IPS-18a (cell line): ENCODE measurements around the gene TOP3B.

Experiments used
- H3K27ac ChIP-seq: one replicate; pipeline ENCODE4 v1.5.1; 2013; ENCODE audit warnings: low read length
- H3K27me3 ChIP-seq: one replicate; pipeline ENCODE4 v1.6.1; 2013; ENCODE audit warnings: mild to moderate bottlenecking, low read length; ENCODE audit not compliant: control insufficient read depth, insufficient read depth
- H3K36me3 ChIP-seq: one replicate; pipeline ENCODE4 v1.6.1; 2013; ENCODE audit warnings: low read depth, low read length; ENCODE audit not compliant: control insufficient read depth
- H3K4me1 ChIP-seq: one replicate; pipeline ENCODE4 v1.6.1; 2013; ENCODE audit warnings: low read depth, low read length; ENCODE audit not compliant: control insufficient read depth
- H3K4me3 ChIP-seq: one replicate; pipeline ENCODE4 v1.5.1; 2013; ENCODE audit warnings: low read length
- H3K9ac ChIP-seq: one replicate; pipeline ENCODE4 v1.6.1; 2013; ENCODE audit warnings: mild to moderate bottlenecking, low read length, moderate library complexity
- H3K9me3 ChIP-seq: one replicate; pipeline ENCODE4 v1.6.1; 2013; ENCODE audit warnings: low read depth, low read length; ENCODE audit not compliant: control insufficient read depth

The TOP3B gene

DNA sequence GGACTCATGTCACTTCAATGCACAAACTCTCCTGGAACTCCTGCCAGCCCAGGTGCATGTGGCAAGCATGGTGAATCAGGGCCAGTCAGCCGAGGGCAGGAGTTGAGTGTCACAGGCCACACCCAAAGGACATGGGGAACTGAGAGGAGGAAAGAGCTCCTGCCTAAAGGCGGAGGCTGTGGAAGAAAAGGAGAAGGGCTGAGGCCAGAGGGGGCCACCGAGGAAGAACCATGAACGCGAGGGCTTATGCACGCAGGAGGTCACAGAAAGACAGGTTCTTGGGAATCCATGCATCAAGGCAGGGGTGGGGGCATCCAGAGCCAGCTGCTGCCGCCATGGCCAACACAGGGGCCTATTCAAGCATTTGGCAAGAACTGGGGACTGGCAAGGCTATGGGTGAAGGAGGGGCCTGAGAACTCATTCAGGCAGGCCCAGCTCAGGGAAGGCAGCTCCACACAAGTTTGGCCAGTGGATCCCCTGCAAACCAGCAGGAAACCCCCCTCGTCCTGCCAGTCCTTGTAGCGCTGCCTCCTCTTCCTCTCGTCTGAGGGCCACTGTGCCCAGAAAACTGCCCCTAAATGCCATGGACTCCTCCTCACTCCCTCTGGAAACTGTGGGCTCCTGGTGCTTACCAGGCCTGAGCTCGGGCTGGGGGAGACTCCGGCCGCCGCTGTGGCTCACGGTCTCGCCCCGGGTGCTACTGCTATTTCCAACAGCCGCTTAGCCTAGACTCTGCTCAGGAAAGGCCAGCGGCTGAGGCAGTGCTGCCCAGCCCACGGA, 45.4 kb downstream of the TOP3B start:
- no peaks in the 10 kb centered on the region for H3K27me3 ChIP-seq
- H3K4me3 ChIP-seq = no peak overlapping the region
- no peak overlapping the region for H3K27ac ChIP-seq
- peaks cover 3% of the 10 kb centered on the region for H3K4me1 ChIP-seq
- no peaks in the 10 kb centered on the region for H3K9me3 ChIP-seq
- H3K36me3 ChIP-seq = no peaks in the 10 kb centered on the region
- H3K9ac ChIP-seq = no peak overlapping the region

- no peaks in the 10 kb centered on the region for H3K27me3 ChIP-seq
- no peaks in the 10 kb centered on the region for H3K9me3 ChIP-seq
- H3K4me3 ChIP-seq = no peak overlapping the region
- no peaks in the 10 kb centered on the region for H3K36me3 ChIP-seq
- H3K9ac ChIP-seq = no peak overlapping the region
- no peak overlapping the region for H3K27ac ChIP-seq
- peaks cover 3% of the 10 kb centered on the region for H3K4me1 ChIP-seq
Measured at GRCh38 chr22:21936151-21936775, 46.3 kb downstream of the TOP3B start.

DNA sequence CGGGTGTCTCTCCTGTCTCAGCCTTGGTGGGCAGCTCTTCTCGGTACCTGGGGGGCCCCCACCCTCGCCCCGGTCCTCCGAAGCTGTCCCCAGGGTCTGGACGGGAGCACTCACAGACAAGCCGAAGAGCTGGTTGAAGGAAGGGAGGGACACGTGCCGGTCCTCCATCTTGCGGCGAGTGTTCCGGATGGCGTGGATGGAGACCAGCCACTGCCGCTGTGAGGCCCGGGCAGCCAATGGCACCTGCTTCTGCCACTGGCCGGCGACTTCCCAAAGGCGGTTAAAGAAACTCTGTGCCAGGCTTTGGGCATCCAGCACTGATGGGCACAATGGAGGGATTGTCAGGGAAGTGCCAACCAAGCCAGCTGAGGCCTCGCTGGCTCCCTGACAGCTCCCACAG, 48.7 kb downstream of the TOP3B start:
- H3K9me3 ChIP-seq = no peaks in the 10 kb centered on the region
- H3K27me3 ChIP-seq = no peaks in the 10 kb centered on the region
- no peak overlapping the region for H3K4me3 ChIP-seq
- no peak overlapping the region for H3K9ac ChIP-seq
- H3K27ac ChIP-seq = no peak overlapping the region
- H3K36me3 ChIP-seq = peaks cover 6% of the 10 kb centered on the region
- peaks cover 3% of the 10 kb centered on the region for H3K4me1 ChIP-seq

- H3K9me3 ChIP-seq = no peaks in the 10 kb centered on the region
Measured at GRCh38 chr22:21933413-21933812, 49.2 kb downstream of the TOP3B start.

GRCh38 chr22:21932347-21932746, 50.2 kb downstream of the TOP3B start:
- H3K9ac ChIP-seq = no peak overlapping the region
- H3K4me1 ChIP-seq = peaks cover 4% of the 10 kb centered on the region
- H3K27ac ChIP-seq = no peak overlapping the region
- H3K4me3 ChIP-seq = no peak overlapping the region
- H3K36me3 ChIP-seq = peaks cover 6% of the 10 kb centered on the region
- H3K27me3 ChIP-seq = no peaks in the 10 kb centered on the region
- H3K9me3 ChIP-seq = no peaks in the 10 kb centered on the region

More at GRCh38 chr22:21933413-21933812, 49.2 kb downstream of the TOP3B start:
- Histone ChIP-seq H3K4me3 (no peak overlapping the region), H3K27ac (no peak overlapping the region), H3K9ac (no peak overlapping the region), H3K27me3 (no peaks in the 10 kb centered on the region), H3K36me3 (peaks cover 6% of the 10 kb centered on the region), H3K4me1 (peaks cover 3% of the 10 kb centered on the region)

- Histone ChIP-seq H3K4me3 (no peak overlapping the region), H3K27me3 (no peaks in the 10 kb centered on the region), H3K27ac (no peak overlapping the region), H3K9ac (no peak overlapping the region), H3K36me3 (peaks cover 6% of the 10 kb centered on the region), H3K4me1 (peaks cover 9% of the 10 kb centered on the region), H3K9me3 (no peaks in the 10 kb centered on the region)
Measured at GRCh38 chr22:21931056-21931455, 51.5 kb downstream of the TOP3B start.

DNA sequence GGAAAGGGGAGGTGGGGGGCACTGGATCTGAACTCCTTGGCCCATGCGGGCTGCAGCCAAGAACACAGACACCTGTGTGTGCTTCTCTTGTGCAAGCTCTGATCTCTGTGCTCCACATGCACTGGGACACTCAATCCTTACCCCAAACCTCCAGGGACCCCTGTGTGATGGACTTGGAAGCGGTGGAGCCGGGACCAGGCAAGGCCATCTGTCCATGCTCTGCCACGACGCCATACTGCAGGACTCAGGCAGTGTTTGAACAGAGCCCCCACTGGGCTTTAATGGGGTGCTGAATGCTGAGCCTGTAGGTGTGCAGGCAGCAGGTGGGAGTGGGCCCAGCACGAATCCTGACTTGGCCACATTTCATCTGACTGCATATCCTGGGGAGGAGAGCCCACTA, 53.3 kb downstream of the TOP3B start:
- H3K4me3 ChIP-seq = no peak overlapping the region
- H3K9me3 ChIP-seq = no peaks in the 10 kb centered on the region
- H3K9ac ChIP-seq = no peak overlapping the region
- H3K36me3 ChIP-seq = peaks cover 6% of the 10 kb centered on the region
- no peaks in the 10 kb centered on the region for H3K27me3 ChIP-seq
- H3K4me1 ChIP-seq = peaks cover 20% of the 10 kb centered on the region
- H3K27ac ChIP-seq = no peak overlapping the region

- H3K9ac ChIP-seq = no peak overlapping the region
- no peak overlapping the region for H3K4me3 ChIP-seq
- H3K36me3 ChIP-seq = peaks cover 6% of the 10 kb centered on the region
- H3K27ac ChIP-seq = no peak overlapping the region
- H3K9me3 ChIP-seq = no peaks in the 10 kb centered on the region
- H3K4me1 ChIP-seq = peaks cover 20% of the 10 kb centered on the region
- H3K27me3 ChIP-seq = no peaks in the 10 kb centered on the region
Measured at GRCh38 chr22:21928048-21928447, 54.5 kb downstream of the TOP3B start.

GRCh38 chr22:21927174-21927823, 55.3 kb downstream of the TOP3B start:
- Histone ChIP-seq H3K27me3 (no peaks in the 10 kb centered on the region), H3K36me3 (peaks cover 6% of the 10 kb centered on the region), H3K27ac (no peak overlapping the region), H3K4me1 (peaks cover 25% of the 10 kb centered on the region), H3K9ac (no peak overlapping the region), H3K9me3 (no peaks in the 10 kb centered on the region), H3K4me3 (no peak overlapping the region)

DNA sequence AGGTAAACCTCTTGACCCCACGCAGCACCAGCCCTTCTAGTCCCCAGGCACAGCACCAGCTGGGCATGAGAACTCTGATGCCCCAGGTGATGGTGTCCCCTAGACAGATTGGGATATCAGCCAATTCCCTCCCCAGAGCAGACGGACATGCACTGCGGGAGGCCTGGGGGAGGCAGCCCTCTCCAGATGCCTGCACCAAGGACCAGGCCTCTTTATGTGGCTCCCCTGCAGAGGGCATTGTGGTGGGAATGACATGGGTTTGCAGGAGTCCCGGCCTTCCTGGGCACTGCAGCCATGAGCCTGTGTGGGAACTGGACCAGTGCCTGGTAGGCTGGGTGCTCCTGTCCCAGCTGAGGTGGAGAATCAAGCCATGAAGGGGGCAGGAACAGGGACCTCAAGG, 55.9 kb downstream of the TOP3B start:
- Histone ChIP-seq H3K9ac (no peak overlapping the region), H3K4me3 (no peak overlapping the region), H3K9me3 (no peaks in the 10 kb centered on the region), H3K4me1 (peaks cover 31% of the 10 kb centered on the region), H3K36me3 (peaks cover 6% of the 10 kb centered on the region), H3K27ac (no peak overlapping the region), H3K27me3 (no peaks in the 10 kb centered on the region)

GRCh38 chr22:21923163-21923561, 59.4 kb downstream of the TOP3B start:
- Histone ChIP-seq H3K9ac (no peak overlapping the region), H3K9me3 (no peaks in the 10 kb centered on the region), H3K27ac (no peak overlapping the region), H3K4me3 (no peak overlapping the region), H3K27me3 (no peaks in the 10 kb centered on the region), H3K36me3 (no peaks in the 10 kb centered on the region), H3K4me1 (peaks cover 54% of the 10 kb centered on the region)
